ENCODE data around the gene TEAD1. TPM values are rescaled to one million over a fixed set of nuclear protein-coding genes. Genes with fewer than 3 reads are reported as not detected.

Gene TEAD1
- total RNA-seq, 1 donor, result 176 TPM

DNA sequence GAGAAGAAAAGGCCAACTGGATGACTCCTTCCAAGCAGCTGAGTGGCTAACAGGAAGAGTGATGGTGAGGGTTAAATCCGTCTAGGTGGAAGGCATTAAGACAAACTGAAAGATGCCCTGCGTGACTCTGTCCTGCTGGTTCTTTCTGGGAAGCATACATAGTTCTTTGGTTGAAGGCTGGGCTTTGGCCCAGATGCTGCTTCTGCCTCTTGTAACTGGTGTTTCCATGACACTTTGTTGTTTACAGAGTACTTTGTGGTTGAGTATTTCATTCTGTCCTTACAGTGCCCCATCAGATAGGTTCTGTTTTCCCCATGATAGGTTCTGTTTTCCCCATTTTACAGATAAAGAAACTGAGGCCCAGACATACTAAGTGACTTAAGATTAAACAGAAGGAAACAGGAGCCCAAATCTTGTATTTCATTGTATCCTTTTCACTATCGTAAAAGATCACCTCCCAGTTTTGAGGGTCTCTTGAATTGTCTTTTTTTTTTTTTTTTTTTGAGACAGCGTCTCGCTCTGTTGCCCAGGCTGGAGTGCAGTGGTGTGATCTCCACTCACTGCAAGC is 210.6 kb downstream of the TEAD1 start:
- Histone ChIP-seq H3K4me3 (ENCODE audit: insufficient read depth, low read length) (no peak overlapping the region), H3K9me3 (ENCODE audit: low read depth, low read length) (no peaks in the 10 kb centered on the region), H3K4me2 (ENCODE audit: insufficient read depth, low read length) (no peak overlapping the region), H3K79me2 (ENCODE audit: insufficient read depth, low read length) (peaks cover 29% of the 10 kb centered on the region), H3K27ac (ENCODE audit: low read depth, low read length) (no peak overlapping the region), H3K27me3 (ENCODE audit: insufficient read depth, low read length) (no peaks in the 10 kb centered on the region), H3K36me3 (ENCODE audit: insufficient read depth, low read length) (peaks cover 66% of the 10 kb centered on the region), H2AFZ (ENCODE audit: low read length) (no peak overlapping the region), H3K4me1 (ENCODE audit: insufficient read depth, low read length) (peaks cover 16% of the 10 kb centered on the region), H4K20me1 (ENCODE audit: insufficient read depth, low read length) (peaks cover 11% of the 10 kb centered on the region)
- TF ChIP-seq, protein P1, sequence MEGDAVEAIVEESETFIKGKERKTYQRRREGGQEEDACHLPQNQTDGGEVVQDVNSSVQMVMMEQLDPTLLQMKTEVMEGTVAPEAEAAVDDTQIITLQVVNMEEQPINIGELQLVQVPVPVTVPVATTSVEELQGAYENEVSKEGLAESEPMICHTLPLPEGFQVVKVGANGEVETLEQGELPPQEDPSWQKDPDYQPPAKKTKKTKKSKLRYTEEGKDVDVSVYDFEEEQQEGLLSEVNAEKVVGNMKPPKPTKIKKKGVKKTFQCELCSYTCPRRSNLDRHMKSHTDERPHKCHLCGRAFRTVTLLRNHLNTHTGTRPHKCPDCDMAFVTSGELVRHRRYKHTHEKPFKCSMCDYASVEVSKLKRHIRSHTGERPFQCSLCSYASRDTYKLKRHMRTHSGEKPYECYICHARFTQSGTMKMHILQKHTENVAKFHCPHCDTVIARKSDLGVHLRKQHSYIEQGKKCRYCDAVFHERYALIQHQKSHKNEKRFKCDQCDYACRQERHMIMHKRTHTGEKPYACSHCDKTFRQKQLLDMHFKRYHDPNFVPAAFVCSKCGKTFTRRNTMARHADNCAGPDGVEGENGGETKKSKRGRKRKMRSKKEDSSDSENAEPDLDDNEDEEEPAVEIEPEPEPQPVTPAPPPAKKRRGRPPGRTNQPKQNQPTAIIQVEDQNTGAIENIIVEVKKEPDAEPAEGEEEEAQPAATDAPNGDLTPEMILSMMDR (IDR thresholded peaks at IDR 0.05; ENCODE audit: extremely low read depth, low read depth, low read length), result no peak
- DNase-seq (ENCODE audit: insufficient read length, low spot score, missing footprints), result no peak

DNA sequence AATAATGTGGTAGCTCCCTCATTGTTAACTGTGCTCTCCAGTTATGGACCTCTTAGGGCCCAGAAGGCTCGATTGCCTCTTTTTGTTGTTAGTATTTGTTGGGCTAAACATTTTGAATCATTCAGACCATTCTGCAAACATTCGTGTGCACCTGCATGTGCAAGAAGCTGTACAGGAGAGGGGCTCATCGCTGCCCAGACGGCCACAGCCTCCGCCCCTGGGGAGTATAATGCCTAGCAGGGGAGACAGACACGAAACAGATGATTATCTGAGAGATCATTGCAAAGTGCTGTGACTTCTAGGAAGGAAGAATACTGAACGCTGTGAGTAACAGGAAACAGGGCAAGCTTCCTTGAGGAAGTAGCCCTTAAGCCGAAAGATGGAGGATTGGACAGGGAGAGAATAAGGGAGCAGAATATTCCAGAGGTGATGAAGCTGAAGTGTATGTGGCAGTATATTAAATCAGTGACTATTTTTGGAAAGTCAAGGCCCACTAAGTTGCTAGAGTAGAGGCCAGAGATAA is 211.6 kb downstream of the TEAD1 start:
- H2AFZ ChIP-seq (ENCODE audit: low read length), result no peak overlapping the region
- H3K4me2 ChIP-seq (ENCODE audit: insufficient read depth, low read length), result no peak overlapping the region
- H3K9me3 ChIP-seq (ENCODE audit: low read depth, low read length), result no peaks in the 10 kb centered on the region
- H3K4me3 ChIP-seq (ENCODE audit: insufficient read depth, low read length), result no peak overlapping the region
- DNase-seq (ENCODE audit: insufficient read length, low spot score, missing footprints), result no peak
- H3K27me3 ChIP-seq (ENCODE audit: insufficient read depth, low read length), result no peaks in the 10 kb centered on the region
- H3K79me2 ChIP-seq (ENCODE audit: insufficient read depth, low read length), result peaks cover 33% of the 10 kb centered on the region
- peaks cover 23% of the 10 kb centered on the region for H3K4me1 ChIP-seq (ENCODE audit: insufficient read depth, low read length)
- peaks cover 57% of the 10 kb centered on the region for H3K36me3 ChIP-seq (ENCODE audit: insufficient read depth, low read length)
- peaks cover 5% of the 10 kb centered on the region for H4K20me1 ChIP-seq (ENCODE audit: insufficient read depth, low read length)
- TF ChIP-seq, protein P1 (IDR thresholded peaks at IDR 0.05; ENCODE audit: extremely low read depth, low read depth, low read length), result no peak
- peak overlapping the region; percentile 3 for H3K27ac ChIP-seq (ENCODE audit: low read depth, low read length)

DNA sequence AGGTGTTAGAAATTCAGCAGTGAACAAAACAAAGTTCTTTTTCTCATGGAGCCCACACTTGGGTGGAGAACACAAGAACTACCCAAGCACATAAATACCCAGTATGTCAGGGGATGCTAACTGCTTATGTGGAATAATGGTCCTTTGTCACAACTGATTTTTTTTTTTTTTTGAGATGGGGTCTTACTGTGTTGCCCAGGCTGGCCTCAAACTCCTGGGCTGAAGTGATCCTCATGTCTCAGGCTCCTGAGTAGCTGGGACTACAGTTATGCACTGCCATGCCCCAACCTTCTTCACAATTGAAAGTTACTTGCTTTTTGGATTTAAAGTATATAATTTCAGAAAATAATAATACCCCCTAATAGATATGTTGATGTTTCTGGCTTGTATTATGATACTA is 212.3 kb downstream of the TEAD1 start:
- Histone ChIP-seq H3K4me3 (ENCODE audit: insufficient read depth, low read length) (no peak overlapping the region), H3K79me2 (ENCODE audit: insufficient read depth, low read length) (peaks cover 37% of the 10 kb centered on the region), H3K27me3 (ENCODE audit: insufficient read depth, low read length) (no peaks in the 10 kb centered on the region), H3K4me2 (ENCODE audit: insufficient read depth, low read length) (no peak overlapping the region), H4K20me1 (ENCODE audit: insufficient read depth, low read length) (no peaks in the 10 kb centered on the region), H3K9me3 (ENCODE audit: low read depth, low read length) (no peaks in the 10 kb centered on the region), H3K4me1 (ENCODE audit: insufficient read depth, low read length) (peaks cover 23% of the 10 kb centered on the region), H3K36me3 (ENCODE audit: insufficient read depth, low read length) (peaks cover 56% of the 10 kb centered on the region), H2AFZ (ENCODE audit: low read length) (no peak overlapping the region), H3K27ac (ENCODE audit: low read depth, low read length) (no peak overlapping the region)
- TF ChIP-seq, protein P1 (IDR thresholded peaks at IDR 0.05; ENCODE audit: extremely low read depth, low read depth, low read length), result no peak
- no peak for DNase-seq (ENCODE audit: insufficient read length, low spot score, missing footprints)

DNA sequence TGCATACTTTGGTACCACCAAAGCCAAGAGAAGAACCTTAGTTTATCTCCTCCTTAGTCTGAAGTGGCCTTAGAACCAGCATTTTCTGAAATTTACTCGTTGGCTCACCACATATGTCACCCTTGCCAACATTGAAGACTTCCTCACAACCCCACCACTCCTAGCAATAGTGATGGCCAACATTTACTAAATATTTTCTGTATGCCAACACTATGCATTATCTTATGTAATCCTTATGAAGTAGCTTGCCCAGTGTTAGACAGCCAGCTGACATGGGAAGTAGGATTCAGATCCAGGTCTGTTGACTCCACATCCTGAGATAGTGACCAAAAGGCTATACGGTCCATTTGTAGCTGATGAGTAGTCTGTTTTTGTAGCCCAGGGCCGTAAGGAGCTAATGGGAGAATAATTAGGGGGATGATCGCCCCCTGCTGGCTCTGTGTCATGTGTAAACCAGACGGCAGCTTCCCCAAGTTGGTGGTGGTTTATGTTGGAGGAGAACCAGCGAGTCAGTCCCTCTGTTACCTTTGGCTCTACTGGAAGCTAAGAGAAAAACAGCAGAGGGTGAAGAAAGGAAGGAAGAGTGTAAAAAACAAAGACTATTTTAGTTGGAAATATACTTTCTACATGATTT is 214.4 kb downstream of the TEAD1 start:
- H3K4me2 ChIP-seq (ENCODE audit: insufficient read depth, low read length), result peak overlapping the region; percentile 53
- H3K36me3 ChIP-seq (ENCODE audit: insufficient read depth, low read length), result peaks cover 46% of the 10 kb centered on the region
- H3K4me3 ChIP-seq (ENCODE audit: insufficient read depth, low read length), result no peak overlapping the region
- H3K27me3 ChIP-seq (ENCODE audit: insufficient read depth, low read length), result no peaks in the 10 kb centered on the region
- no peaks in the 10 kb centered on the region for H4K20me1 ChIP-seq (ENCODE audit: insufficient read depth, low read length)
- peaks cover 26% of the 10 kb centered on the region for H3K4me1 ChIP-seq (ENCODE audit: insufficient read depth, low read length)
- no peaks in the 10 kb centered on the region for H3K9me3 ChIP-seq (ENCODE audit: low read depth, low read length)
- peaks cover 42% of the 10 kb centered on the region for H3K79me2 ChIP-seq (ENCODE audit: insufficient read depth, low read length)
- peak; percentile 84 for DNase-seq (ENCODE audit: insufficient read length, low spot score, missing footprints)
- peak overlapping the region; percentile 68 for H3K27ac ChIP-seq (ENCODE audit: low read depth, low read length)
- H2AFZ ChIP-seq (ENCODE audit: low read length), result no peak overlapping the region
- TF ChIP-seq, protein P1 (IDR thresholded peaks at IDR 0.05; ENCODE audit: extremely low read depth, low read depth, low read length), result peak; percentile 92
